Epithelial cell of proximal tubule (primary cell): ENCODE results near the gene TTC28. TPM values are rescaled to one million over a fixed set of nuclear protein-coding genes. Genes with fewer than 3 reads are reported as not detected.

Source experiments
- DNase-seq: peaks from one replicate; pipeline ENCODE4 v3.0.0-alpha.2; 2011; ENCODE audit warnings: low read depth
- H3K4me3 ChIP-seq: 2 replicates; pipeline ENCODE4 v1.5.1; 2011; ENCODE audit warnings: low read depth, mild to moderate bottlenecking, low read length
- total RNA-seq: library from RNA; depleted of rRNA; stranded (reverse); fragments of >200 nt; gene quantifications from 2 replicates; pipeline ENCODE4 v1.2.3, GENCODE V29; 2015
- TF ChIP-seq, protein P1 (sequence below): conservative IDR thresholded peaks from 2 replicates; pipeline ENCODE4 v1.5.1; 2012; ENCODE audit warnings: low read depth, mild to moderate bottlenecking, low read length

The TTC28 gene
- total RNA-seq, 1 donor from 2014 or later, result 3.7 TPM

DNA sequence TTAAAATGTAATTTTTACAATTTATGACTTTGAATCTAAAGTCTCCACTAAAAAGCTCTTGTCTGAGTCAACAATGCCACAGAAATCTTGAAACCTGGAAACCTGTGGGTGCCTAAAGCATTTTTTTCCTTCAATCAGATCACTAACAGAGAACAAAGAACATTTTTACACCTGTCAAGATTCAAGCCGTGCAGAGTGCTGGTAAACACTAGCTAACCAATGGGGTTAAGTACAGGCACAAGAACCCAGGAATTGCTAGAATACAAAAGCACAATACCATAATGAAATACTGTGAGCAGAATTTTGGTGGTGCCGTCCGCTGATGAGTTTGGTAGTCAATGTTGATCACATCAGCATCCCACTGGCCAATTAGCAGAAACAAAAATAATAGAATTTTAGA is 380.3 kb downstream of the TTC28 start:
- no peak for DNase-seq
- TF ChIP-seq, protein P1, sequence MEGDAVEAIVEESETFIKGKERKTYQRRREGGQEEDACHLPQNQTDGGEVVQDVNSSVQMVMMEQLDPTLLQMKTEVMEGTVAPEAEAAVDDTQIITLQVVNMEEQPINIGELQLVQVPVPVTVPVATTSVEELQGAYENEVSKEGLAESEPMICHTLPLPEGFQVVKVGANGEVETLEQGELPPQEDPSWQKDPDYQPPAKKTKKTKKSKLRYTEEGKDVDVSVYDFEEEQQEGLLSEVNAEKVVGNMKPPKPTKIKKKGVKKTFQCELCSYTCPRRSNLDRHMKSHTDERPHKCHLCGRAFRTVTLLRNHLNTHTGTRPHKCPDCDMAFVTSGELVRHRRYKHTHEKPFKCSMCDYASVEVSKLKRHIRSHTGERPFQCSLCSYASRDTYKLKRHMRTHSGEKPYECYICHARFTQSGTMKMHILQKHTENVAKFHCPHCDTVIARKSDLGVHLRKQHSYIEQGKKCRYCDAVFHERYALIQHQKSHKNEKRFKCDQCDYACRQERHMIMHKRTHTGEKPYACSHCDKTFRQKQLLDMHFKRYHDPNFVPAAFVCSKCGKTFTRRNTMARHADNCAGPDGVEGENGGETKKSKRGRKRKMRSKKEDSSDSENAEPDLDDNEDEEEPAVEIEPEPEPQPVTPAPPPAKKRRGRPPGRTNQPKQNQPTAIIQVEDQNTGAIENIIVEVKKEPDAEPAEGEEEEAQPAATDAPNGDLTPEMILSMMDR, result no peak
- H3K4me3 ChIP-seq, result no peak overlapping the region

DNA sequence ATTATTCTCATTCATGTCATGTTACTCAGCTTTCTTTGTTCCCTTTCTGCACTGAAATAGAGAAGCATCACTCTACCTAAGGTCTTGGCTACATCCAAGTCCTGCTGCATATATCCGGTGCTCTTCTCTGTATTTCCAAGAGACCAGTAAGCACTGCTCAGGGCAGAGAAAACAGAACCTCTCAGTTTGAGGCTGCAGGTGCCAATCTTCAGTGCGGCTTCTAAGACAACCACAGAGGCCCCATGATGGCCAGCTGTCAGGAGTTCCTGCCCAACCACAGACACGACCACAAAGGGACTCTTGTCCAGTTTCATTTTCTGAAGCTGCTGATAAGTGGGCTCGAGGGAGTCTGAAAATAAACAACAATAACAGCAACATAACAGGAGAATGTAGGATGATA is 382.1 kb downstream of the TTC28 start:
- TF ChIP-seq, protein P1, result no peak
- DNase-seq, result no peak

GRCh38 chr22:28296452-28296851 is 383.2 kb downstream of the TTC28 start:
- H3K4me3 ChIP-seq, result no peak overlapping the region
- DNase-seq, result no peak
- TF ChIP-seq, protein P1, result no peak

More for the DNA sequence above, 382.1 kb downstream of the TTC28 start:
- no peak overlapping the region for H3K4me3 ChIP-seq

DNA sequence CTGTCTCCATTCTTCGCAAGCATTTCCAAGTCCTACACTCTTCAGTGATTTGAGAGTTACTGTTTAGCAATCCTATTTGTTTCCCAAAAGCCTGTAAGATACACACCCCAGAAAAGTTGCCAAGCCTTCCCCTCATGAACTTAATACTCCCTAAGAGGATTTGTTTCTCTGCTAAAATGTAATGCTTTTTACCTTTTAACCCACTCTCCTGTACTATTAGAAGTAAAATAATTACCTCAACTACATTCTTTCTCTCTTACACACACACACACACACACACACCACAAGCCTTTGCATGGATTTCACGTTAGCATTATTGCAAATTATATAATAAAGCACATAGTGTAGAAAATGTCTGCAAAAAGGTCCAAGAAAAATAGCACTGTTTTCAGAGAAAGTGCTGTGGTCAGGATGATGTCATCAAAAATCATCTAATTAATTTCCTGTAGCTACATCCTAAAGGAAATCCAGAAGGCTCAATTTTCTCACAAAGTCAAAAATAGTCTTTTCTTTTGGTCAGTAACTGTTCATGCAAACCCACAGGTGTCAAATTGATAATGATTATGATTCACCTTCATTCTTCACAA is 396.5 kb downstream of the TTC28 start:
- TF ChIP-seq, protein P1, result no peak
- H3K4me3 ChIP-seq, result no peak overlapping the region

DNA sequence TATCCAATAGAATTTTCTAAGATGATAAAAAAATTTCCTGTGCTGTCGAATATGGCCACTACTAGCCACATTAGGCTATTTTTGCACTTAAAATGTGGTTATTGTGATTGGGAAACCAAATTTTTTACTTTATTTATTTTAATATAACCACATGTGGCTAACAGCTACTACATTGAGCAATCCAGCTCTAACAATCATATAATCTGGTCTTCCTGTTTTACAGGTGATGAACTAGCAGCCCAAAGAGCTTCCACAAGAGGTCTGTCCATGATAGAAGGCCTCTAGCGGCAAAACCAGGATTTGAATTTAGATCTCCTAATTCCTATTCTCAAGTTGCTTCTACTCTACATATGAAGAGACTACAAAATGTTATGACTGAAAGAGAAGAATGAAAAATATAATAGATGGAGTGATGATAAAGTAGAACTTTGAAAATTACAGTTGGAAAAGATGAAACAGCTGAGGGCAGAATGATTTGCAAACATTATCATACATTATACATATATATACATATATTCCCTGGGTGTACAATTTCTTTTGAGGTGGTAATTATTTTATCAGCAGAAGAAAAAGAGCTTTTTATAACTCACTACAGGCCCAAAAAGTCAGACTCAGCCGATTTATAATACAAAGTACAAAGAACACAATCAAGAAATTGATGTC is 397.1 kb downstream of the TTC28 start:
- no peak overlapping the region for H3K4me3 ChIP-seq
- DNase-seq, result no peak
- TF ChIP-seq, protein P1, result no peak

More for the DNA sequence above, 396.5 kb downstream of the TTC28 start:
- no peak for DNase-seq

GRCh38 chr22:28279888-28280287 is 399.8 kb downstream of the TTC28 start:
- TF ChIP-seq, protein P1, result no peak
- DNase-seq, result no peak
- no peak overlapping the region for H3K4me3 ChIP-seq

DNA sequence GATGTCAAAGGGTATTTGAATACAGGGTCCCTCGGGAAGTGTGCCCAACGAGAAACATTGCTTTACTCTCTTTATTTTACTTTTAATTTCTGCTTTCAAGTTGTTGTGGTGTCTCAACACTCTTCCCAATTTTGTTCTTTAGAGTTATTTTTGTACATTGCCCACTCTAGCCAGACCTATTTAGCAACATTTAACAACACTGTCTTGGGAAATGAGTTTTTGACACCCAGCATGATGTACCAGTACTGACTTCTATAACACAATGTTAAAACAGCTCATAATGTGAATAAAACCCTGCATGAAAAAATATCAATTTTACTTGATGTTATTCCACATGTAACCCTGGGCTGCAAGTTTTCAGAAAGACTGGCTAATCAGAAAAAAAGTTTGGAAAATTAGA is 410.4 kb downstream of the TTC28 start:
- H3K4me3 ChIP-seq, result no peak overlapping the region
- TF ChIP-seq, protein P1, result no peak
- no peak for DNase-seq
